Vagina (tissue), 2 donors: Measurements from ENCODE around the gene PPP2R5C.

Source experiments
- CTCF ChIP-seq, 3 experiments: fragments of 450-650 bp in 2 of 3; fragments of 200-600 bp in 1 of 3; sonication (generic) in 1 of 3; IDR thresholded peaks; one replicate each; pipeline ENCODE4 v1.5.1; 2017 to 2019; ENCODE audit warnings: antibody characterized with exemption in 3 of 3, mild to moderate bottlenecking in 2 of 3, moderate library complexity in 2 of 3
- POLR2A ChIP-seq, 2 donors: fragments of 450-650 bp; IDR thresholded peaks; one replicate each; pipeline ENCODE4 v1.6.1; 2017; ENCODE audit warnings: antibody characterized with exemption in 2 of 2, mild to moderate bottlenecking in 2 of 2, moderate library complexity in 2 of 2

GRCh38 chr14:101843038-101843437 lies 81.5 kb downstream of the PPP2R5C start:
- no peak for TF ChIP-seq CTCF (IDR thresholded peaks at IDR 0.05)
- no peak for TF ChIP-seq POLR2A (IDR thresholded peaks at IDR 0.05)
